ENCODE data around the gene DYNLL2.
"Not testable (repeated sequence)": the region's sequence is repeated elsewhere in the genome, so short reads cannot be mapped to it uniquely, and the experiment has no call there.

DYNLL2 gene

GRCh38 chr17:58082870-58083490, at the start of gene DYNLL2:
DYNLL2 (plus strand) TSS chr17:58083419; CDS start chr17:58087091, 3,672 bp downstream.
- DNase-seq (ENCODE audit: low spot score): peak; percentile 95

GRCh38 chr17:58039975-58040374, 43.2 kb upstream of the DYNLL2 start:
- DNase-seq (ENCODE audit: low spot score): no peak

DNA sequence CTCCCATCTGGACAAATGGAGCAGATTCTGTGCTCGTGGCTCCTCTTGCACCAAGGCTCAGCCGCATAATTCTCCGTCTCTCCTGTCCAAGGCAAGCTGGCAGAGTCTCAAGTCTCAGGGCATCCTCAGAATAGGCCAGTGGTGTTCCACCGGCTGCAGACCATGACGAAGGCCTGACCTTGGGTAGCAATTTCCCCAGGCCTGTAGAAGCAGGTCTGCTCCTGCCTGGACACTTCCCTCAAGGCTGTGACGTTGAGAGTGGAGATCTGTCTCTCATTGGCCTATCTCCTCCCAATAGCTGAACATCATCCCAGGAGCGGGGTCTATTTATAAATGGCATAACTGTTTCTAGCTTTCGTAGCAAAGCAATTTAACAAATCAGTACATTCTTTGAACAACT, 42.8 kb upstream of the DYNLL2 start:
- no peak for DNase-seq (ENCODE audit: low spot score)

- no peak for DNase-seq (ENCODE audit: low spot score)
Observed at GRCh38 chr17:58041161-58041560, 42.1 kb upstream of the DYNLL2 start.

DNA sequence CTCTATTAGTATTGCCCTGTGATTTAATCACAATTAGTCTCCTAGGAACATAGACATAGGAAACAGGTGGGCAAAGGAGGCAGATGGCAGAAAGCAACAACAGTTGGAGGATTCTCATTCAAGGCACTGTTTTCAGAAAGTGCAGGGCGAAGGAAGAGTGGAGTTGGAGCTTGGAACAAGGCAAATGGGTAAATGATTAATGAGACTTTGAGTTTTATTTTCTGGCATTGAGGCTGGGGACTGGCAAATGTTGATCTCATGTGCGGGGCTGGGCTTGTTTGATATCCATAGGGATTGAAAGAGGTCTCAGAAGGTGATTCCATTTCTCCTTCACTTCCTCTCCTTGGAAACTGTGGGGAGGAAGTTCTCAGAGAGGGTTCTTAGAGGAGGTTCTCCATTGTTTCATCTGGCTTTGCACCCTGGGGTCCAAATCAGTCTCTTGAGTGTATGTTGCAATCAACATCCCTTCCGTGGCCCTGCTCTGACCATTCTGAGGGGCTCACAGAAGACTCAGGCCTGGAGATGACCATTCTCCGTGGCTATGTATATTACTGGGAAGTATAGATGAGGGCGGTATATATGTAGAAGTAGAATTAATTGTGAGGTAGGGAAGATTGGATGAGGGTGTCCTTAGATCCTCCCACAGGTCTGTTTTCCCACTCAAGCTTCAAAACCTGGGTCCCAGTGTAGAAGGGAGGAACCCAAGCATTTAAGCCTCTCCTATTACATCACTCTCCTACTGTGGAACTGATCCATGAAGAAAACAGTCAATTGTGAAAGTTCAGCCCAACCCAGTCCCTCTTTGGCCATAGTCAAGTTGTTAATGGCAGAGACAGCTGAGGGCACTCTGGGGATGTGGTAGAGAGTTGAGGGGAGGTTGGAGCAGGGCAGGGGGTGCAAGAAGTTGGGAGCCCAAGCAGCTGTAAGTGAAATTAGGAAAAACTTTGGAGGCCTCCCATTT, 39.7 kb upstream of the DYNLL2 start:
- DNase-seq (ENCODE audit: low spot score): no peak

GRCh38 chr17:58044256-58044655, 39.0 kb upstream of the DYNLL2 start:
- not testable (repeated sequence) for DNase-seq (ENCODE audit: low spot score)

GRCh38 chr17:58046239-58047094, 36.8 kb upstream of the DYNLL2 start:
- no peak for DNase-seq (ENCODE audit: low spot score)

DNA sequence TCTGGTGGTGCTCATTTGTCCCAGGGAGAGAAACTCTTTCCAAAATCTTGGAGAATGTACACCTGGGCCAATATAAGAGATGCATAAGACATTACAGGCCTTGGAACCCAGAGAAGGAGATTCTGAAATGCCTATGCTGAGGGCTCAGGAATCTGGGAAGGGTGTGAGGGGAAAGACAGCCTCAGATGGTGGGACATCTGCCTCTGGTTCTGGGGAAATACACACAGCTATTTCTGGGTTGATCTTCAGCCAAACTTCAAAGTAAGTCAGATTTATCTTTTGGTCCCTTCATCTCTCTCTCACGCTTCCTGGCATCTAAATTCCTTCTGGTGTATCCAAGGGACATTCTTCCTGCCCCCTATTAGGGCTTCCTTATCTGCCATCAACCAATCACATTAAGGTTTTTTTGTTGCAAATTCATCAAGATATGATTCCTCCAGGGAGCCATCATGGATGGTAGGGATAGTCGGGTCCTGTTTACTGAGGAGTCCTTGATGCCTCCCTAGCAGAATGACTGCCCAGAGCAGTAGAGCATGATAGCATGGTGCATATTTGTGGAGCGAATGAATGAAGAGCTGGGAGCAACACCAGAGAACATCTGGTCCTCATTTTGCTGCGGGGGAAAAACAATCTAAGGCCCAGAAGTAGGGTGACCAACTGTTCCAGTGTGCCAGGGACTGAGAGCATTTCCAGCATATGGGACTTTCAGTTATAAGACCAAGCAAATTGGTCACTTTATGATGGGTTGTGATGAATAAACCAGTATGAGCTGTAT, 35.7 kb upstream of the DYNLL2 start:
- no peak for DNase-seq (ENCODE audit: low spot score)

GRCh38 chr17:58049533-58049932, 33.7 kb upstream of the DYNLL2 start:
- DNase-seq (ENCODE audit: low spot score): no peak

- no peak for DNase-seq (ENCODE audit: low spot score)
Observed at GRCh38 chr17:58050966-58051365, 32.3 kb upstream of the DYNLL2 start.

DNA sequence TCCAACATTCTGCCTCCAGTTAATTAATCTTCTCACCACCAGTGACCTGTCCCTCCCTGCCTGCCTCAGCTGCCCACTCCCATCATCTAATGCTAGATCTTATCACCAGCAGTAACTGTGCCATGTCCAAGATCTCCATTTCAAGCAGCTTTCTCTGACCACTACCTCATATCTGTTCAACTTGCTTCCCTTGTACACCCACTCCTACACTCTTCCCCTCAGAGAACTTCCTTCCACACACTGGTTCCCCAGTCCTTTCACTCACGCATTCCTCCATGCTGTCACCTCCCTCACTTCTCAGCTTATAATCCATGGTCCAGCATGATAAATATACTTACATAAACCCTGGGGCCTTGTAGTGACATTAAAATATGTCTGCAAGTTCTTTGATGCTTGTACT, 31.8 kb upstream of the DYNLL2 start:
- DNase-seq (ENCODE audit: low spot score): no peak

- no peak for DNase-seq (ENCODE audit: low spot score)
Observed at GRCh38 chr17:58052407-58052806, 30.8 kb upstream of the DYNLL2 start.

DNA sequence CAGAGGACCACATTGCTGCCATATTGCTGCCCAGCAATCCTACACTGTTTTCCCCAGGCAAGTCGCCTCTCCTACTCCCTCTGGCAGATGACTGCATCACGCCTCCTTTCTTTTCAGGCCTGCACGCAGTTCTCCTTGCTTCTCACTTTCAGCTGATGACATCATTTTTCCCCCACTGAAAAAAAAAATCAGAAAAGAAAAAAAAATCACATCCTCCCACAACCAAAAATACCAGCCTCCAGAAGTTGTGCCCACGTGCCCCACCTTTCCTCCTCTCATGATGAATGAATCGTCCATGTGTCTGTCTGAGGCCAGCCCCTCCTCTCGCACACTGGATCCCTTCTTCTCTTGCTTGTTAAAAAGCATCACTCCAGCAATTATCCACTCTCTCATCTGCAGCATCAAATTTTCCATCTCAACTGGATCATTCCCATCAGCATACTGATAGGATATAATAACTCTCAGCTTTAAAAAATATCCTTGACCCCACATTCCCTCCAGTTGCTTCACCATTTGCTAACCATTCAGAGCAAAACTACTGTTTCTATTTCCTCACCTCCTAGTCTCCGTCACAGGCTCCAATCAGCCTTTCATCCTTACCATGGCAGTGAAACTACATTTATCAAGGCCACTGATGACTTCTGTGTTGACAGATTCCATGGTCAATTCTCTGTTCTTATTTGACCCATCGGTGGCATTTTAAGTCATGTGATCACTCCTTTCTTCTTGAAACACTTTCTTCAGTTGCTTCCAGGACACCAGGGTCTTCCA, 30.1 kb upstream of the DYNLL2 start:
- no peak for DNase-seq (ENCODE audit: low spot score)

GRCh38 chr17:58054641-58055040, 28.6 kb upstream of the DYNLL2 start:
- DNase-seq (ENCODE audit: low spot score): no peak

- no peak for DNase-seq (ENCODE audit: low spot score)
Observed at GRCh38 chr17:58056476-58056875, 26.7 kb upstream of the DYNLL2 start.

- no peak for DNase-seq (ENCODE audit: low spot score)
Observed at GRCh38 chr17:58059141-58059540, 24.1 kb upstream of the DYNLL2 start.

GRCh38 chr17:58060596-58061191, 22.5 kb upstream of the DYNLL2 start:
- DNase-seq (ENCODE audit: low spot score): no peak

DNA sequence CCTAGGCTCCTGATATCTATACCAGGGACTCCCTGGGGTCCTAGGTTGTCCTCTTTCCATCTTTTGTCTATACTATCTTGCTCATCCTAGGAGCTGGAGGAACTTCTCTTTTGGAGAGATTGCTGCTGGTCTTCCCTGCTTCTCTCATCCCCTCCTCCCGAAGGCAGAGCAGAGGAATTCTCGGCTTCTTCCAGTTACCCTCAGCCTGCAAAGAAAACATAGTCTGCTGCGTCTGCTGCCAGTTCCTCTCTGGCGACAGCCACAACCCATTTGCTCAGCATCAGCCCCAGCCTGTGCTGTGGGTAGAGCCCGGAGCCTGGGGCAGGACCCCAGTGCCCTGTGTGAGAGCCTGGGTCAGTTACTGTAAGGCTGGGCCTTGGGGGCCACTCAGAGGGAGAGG, 21.5 kb upstream of the DYNLL2 start:
- no peak for DNase-seq (ENCODE audit: low spot score)

DNA sequence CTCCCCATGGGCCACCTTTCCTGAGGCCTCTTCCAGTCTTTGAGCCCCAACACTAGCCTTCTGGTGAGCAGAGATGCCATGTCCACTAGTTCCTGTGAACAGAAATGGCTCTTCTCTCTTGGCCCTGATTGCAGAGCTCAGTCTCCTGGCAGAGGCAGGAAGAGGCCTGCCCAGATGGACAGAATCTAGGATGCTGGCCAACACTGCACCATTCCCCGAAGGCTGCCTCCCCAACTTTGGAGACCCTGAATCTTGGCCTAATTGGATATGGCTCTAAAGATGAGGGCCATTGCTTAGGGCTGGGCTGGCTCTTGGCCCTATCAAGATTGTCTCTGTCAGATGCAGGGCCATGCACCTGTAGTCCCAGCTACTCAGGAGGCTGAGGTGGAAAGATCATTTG, 18.0 kb upstream of the DYNLL2 start:
- DNase-seq (ENCODE audit: low spot score): no peak

GRCh38 chr17:58066401-58066800, 16.8 kb upstream of the DYNLL2 start:
- DNase-seq (ENCODE audit: low spot score): no peak

Data from germinal center (tissue), 1 donor.